Activated CD4-positive, alpha-beta T cell treated with anti-CD3 and anti-CD28 coated beads for 24 hours (primary cell): ENCODE results near the gene LCE2C.
"Not testable (repeated sequence)": the region's sequence is repeated elsewhere in the genome, so short reads cannot be mapped to it uniquely, and the experiment has no call there.

Experiments
- DNase-seq, 2 donors: peaks; one replicate each; pipeline ENCODE4 v3.0.0-alpha.2; 2020; ENCODE audit warnings: low read depth in 2 of 2

The LCE2C gene

GRCh38 chr1:152674983-152675382 is at the start of gene LCE2C:
Gene LCE2C, plus strand, starts transcription at chr1:152675279. Its CDS starts 737 bp downstream, at chr1:152676016.
- not testable (repeated sequence) for DNase-seq

- no peak for DNase-seq
Measured at GRCh38 chr1:152626744-152627143, 48.3 kb upstream of the LCE2C start.

- no peak for DNase-seq
Measured at GRCh38 chr1:152630596-152630995, 44.5 kb upstream of the LCE2C start.

- no peak for DNase-seq
Measured at GRCh38 chr1:152640351-152640750, 34.7 kb upstream of the LCE2C start.

GRCh38 chr1:152643945-152644344 is 31.1 kb upstream of the LCE2C start:
- DNase-seq = no peak

GRCh38 chr1:152645146-152645545 is 29.9 kb upstream of the LCE2C start:
- no peak for DNase-seq

GRCh38 chr1:152646656-152647055 is 28.4 kb upstream of the LCE2C start:
- no peak for DNase-seq

- peak; percentile 28 to 40 for DNase-seq
Measured at GRCh38 chr1:152654110-152654509, 21.0 kb upstream of the LCE2C start.

- no peak for DNase-seq
Measured at GRCh38 chr1:152656459-152656858, 18.6 kb upstream of the LCE2C start.

- DNase-seq = no peak
Measured at GRCh38 chr1:152657677-152658076, 17.4 kb upstream of the LCE2C start.

- no peak for DNase-seq
Measured at GRCh38 chr1:152658649-152659048, 16.4 kb upstream of the LCE2C start.

GRCh38 chr1:152663098-152663497 is 12.0 kb upstream of the LCE2C start, which contains the start of gene LCE2D:
Gene LCE2D, plus strand, starts transcription at chr1:152663380. Its CDS starts 726 bp downstream, at chr1:152664106.
- no peak for DNase-seq

- not testable (repeated sequence) for DNase-seq
Measured at GRCh38 chr1:152666171-152666570, 8.9 kb upstream of the LCE2C start.

- no peak for DNase-seq
Measured at GRCh38 chr1:152667648-152668047, 7.4 kb upstream of the LCE2C start.

GRCh38 chr1:152673016-152673415 is 2.1 kb upstream of the LCE2C start:
- DNase-seq = no peak

GRCh38 chr1:152679459-152679858 is 4.4 kb downstream of the LCE2C start:
- no peak for DNase-seq

- no peak for DNase-seq
Measured at GRCh38 chr1:152681616-152682015, 6.5 kb downstream of the LCE2C start.

- no peak for DNase-seq
Measured at GRCh38 chr1:152683846-152684245, 8.8 kb downstream of the LCE2C start.

GRCh38 chr1:152685823-152686222 is 10.7 kb downstream of the LCE2C start, which contains the start of gene LCE2B:
Gene LCE2B, plus strand, starts transcription at chr1:152686123. Its CDS starts 721 bp downstream, at chr1:152686844.
- not testable (repeated sequence) for DNase-seq

GRCh38 chr1:152697701-152698600 is 22.9 kb downstream of the LCE2C start, which contains the start of gene LCE2A:
Gene LCE2A, plus strand, starts transcription at chr1:152698345. Its CDS starts 557 bp downstream, at chr1:152698902.
- no peak for DNase-seq

- DNase-seq = no peak
Measured at GRCh38 chr1:152699746-152700145, 24.7 kb downstream of the LCE2C start.

GRCh38 chr1:152707860-152708259 is 32.8 kb downstream of the LCE2C start, which contains the start of gene LCE4A:
Gene LCE4A, plus strand, starts transcription at chr1:152708160. Its CDS starts 916 bp downstream, at chr1:152709076.
- DNase-seq = no peak

GRCh38 chr1:152718238-152718637 is 43.2 kb downstream of the LCE2C start:
- DNase-seq = no peak
